ENCODE data around the gene REC8. TPM values are rescaled to one million over a fixed set of nuclear protein-coding genes. Genes with fewer than 3 reads are reported as not detected.
A peak's percentile ranks its signal among the peaks of the same experiment; 100 is the strongest.

The REC8 gene
- total and polyA plus RNA-seq, 2 of the 13 experiments (the other 11 are each of a cell fraction or from before 2014, with no cell fraction given) = 3.4 to 14.7 TPM

DNA sequence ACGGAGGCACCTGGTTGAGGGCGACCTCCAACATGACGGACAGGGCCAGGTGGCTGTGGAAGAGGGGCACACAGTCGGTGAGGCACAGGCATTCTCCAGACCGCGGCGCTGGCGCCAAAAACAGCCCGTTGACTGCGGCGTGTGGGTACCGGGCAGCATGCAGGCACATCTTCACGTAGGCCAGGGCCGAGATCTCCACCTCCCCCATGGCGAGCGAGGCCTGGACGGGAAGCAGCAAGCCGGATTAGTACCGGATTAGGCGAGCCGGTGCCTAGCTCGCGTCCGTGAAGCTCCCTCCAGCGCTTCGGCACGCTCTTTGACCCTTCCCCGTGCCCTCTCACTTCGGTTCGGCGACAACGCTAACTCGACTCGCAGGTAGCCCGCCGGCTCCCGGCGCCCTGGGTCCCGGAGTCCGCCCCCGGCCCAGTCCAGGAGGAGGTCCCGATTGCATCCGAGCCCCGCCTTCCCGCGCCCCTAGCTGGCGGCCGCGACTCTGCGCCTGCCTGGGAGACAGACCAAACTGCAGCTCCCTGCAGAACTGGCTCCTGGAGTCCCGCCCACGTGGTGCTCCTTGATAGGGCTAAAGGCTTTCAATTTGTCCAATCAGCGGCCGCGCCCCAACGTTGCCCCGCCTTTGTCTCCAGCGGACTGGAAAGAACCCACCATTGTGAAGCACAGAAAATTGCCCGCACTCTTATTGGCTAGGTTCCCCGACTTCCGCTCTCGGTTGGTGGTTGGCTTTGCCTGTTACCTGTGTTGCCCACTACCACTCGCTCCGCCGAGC lies 30.6 kb upstream of the REC8 start, which contains the start of gene EMC9 (continued):
- TF ChIP-seq ZNF501 (CRISPR knock-in tag; IDR thresholded peaks at IDR 0.05) (no peak), TCF7L2 (IDR thresholded peaks at IDR 0.05; ENCODE audit: low read depth, low read length) (no peak), SAP130 (CRISPR knock-in tag; IDR thresholded peaks at IDR 0.05; ENCODE audit: low read depth) (peak; percentile 97), SIN3A (IDR thresholded peaks at IDR 0.05; ENCODE audit: borderline replicate concordance, low read depth, low read length) (peak; percentile 91; the same call in 1 of the 2 replicates), ZNF572 (CRISPR knock-in tag; IDR thresholded peaks at IDR 0.05) (no peak), U2AF1 (optimal IDR thresholded peaks at IDR 0.05; ENCODE audit: low read depth, low read length) (no peak), ZMYM2 (CRISPR knock-in tag; IDR thresholded peaks at IDR 0.05) (no peak), NAIF1 (CRISPR knock-in tag; IDR thresholded peaks at IDR 0.05; ENCODE audit: borderline replicate concordance) (no peak), IRF9 (CRISPR knock-in tag; IDR thresholded peaks at IDR 0.05; ENCODE audit: borderline replicate concordance) (peak; percentile 96; the same call in 1 of the 2 replicates), ZIK1 (CRISPR knock-in tag; IDR thresholded peaks at IDR 0.05; ENCODE audit: borderline replicate concordance, low read depth) (peak; percentile 87), ZC3H13 (CRISPR knock-in tag; IDR thresholded peaks at IDR 0.05) (no peak), ARID3A (IDR thresholded peaks at IDR 0.05; ENCODE audit: low read depth, low read length) (no peak), CEBPB (IDR thresholded peaks at IDR 0.05; ENCODE audit: borderline replicate concordance, low read depth, low read length) (peak; percentile 65), NPAS2 (CRISPR knock-in tag; IDR thresholded peaks at IDR 0.05; ENCODE audit: borderline replicate concordance) (no peak)
- TF ChIP-seq, protein P1, sequence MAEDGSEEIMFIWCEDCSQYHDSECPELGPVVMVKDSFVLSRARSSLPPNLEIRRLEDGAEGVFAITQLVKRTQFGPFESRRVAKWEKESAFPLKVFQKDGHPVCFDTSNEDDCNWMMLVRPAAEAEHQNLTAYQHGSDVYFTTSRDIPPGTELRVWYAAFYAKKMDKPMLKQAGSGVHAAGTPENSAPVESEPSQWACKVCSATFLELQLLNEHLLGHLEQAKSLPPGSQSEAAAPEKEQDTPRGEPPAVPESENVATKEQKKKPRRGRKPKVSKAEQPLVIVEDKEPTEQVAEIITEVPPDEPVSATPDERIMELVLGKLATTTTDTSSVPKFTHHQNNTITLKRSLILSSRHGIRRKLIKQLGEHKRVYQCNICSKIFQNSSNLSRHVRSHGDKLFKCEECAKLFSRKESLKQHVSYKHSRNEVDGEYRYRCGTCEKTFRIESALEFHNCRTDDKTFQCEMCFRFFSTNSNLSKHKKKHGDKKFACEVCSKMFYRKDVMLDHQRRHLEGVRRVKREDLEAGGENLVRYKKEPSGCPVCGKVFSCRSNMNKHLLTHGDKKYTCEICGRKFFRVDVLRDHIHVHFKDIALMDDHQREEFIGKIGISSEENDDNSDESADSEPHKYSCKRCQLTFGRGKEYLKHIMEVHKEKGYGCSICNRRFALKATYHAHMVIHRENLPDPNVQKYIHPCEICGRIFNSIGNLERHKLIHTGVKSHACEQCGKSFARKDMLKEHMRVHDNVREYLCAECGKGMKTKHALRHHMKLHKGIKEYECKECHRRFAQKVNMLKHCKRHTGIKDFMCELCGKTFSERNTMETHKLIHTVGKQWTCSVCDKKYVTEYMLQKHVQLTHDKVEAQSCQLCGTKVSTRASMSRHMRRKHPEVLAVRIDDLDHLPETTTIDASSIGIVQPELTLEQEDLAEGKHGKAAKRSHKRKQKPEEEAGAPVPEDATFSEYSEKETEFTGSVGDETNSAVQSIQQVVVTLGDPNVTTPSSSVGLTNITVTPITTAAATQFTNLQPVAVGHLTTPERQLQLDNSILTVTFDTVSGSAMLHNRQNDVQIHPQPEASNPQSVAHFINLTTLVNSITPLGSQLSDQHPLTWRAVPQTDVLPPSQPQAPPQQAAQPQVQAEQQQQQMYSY (CRISPR knock-in tag; IDR thresholded peaks at IDR 0.05) = no peak
- TF ChIP-seq, protein P2, sequence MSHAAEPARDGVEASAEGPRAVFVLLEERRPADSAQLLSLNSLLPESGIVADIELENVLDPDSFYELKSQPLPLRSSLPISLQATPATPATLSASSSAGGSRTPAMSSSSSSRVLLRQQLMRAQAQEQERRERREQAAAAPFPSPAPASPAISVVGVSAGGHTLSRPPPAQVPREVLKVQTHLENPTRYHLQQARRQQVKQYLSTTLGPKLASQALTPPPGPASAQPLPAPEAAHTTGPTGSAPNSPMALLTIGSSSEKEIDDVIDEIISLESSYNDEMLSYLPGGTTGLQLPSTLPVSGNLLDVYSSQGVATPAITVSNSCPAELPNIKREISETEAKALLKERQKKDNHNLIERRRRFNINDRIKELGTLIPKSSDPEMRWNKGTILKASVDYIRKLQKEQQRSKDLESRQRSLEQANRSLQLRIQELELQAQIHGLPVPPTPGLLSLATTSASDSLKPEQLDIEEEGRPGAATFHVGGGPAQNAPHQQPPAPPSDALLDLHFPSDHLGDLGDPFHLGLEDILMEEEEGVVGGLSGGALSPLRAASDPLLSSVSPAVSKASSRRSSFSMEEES (CRISPR knock-in tag; IDR thresholded peaks at IDR 0.05) = peak; percentile 73; the same call in 1 of the 2 replicates
- TF ChIP-seq, protein P3, sequence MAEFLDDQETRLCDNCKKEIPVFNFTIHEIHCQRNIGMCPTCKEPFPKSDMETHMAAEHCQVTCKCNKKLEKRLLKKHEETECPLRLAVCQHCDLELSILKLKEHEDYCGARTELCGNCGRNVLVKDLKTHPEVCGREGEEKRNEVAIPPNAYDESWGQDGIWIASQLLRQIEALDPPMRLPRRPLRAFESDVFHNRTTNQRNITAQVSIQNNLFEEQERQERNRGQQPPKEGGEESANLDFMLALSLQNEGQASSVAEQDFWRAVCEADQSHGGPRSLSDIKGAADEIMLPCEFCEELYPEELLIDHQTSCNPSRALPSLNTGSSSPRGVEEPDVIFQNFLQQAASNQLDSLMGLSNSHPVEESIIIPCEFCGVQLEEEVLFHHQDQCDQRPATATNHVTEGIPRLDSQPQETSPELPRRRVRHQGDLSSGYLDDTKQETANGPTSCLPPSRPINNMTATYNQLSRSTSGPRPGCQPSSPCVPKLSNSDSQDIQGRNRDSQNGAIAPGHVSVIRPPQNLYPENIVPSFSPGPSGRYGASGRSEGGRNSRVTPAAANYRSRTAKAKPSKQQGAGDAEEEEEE (CRISPR knock-in tag; IDR thresholded peaks at IDR 0.05; ENCODE audit: borderline replicate concordance) = peak; percentile 91

All from HepG2 (cell line).